Trophoblast cell (in vitro differentiated cells and primary cell): Measurements from ENCODE around the gene TXNDC2.

Source experiments
- DNase-seq, 2 donors: peaks; one replicate each; pipeline ENCODE4 v3.0.0-alpha.2; 2016
- H2AFZ ChIP-seq: 2 replicates; pipeline ENCODE4 v1.6.1; 2013; ENCODE audit warnings: low read length, moderate library complexity, mild to moderate bottlenecking; ENCODE audit not compliant: insufficient read depth, poor library complexity
- H2AK5ac ChIP-seq: 2 replicates; pipeline ENCODE4 v1.6.1; 2013; ENCODE audit warnings: mild to moderate bottlenecking, low read length
- H2BK120ac ChIP-seq: 2 replicates; pipeline ENCODE4 v1.6.1; 2013; ENCODE audit warnings: low read length, mild to moderate bottlenecking, moderate library complexity; ENCODE audit not compliant: insufficient read depth, poor library complexity
- H2BK12ac ChIP-seq: 2 replicates; pipeline ENCODE4 v1.6.1; 2013; ENCODE audit warnings: mild to moderate bottlenecking, low read length, moderate library complexity
- H2BK5ac ChIP-seq: 2 replicates; pipeline ENCODE4 v1.6.1; 2013; ENCODE audit warnings: low read length, low read depth, moderate library complexity, mild to moderate bottlenecking; ENCODE audit not compliant: poor library complexity
- H3K14ac ChIP-seq: 2 replicates; pipeline ENCODE4 v1.6.1; 2013; ENCODE audit warnings: mild to moderate bottlenecking, low read length
- H3K18ac ChIP-seq: 2 replicates; pipeline ENCODE4 v1.6.1; 2013; ENCODE audit warnings: mild to moderate bottlenecking, low read length
- H3K23ac ChIP-seq: 2 replicates; pipeline ENCODE4 v1.6.1; 2013; ENCODE audit warnings: low read length
- H3K27ac ChIP-seq: 2 replicates; pipeline ENCODE4 v1.5.1; 2013; ENCODE audit warnings: low read depth, mild to moderate bottlenecking, inconsistent platforms, low read length, moderate library complexity
- H3K27me3 ChIP-seq: 2 replicates; pipeline ENCODE4 v1.6.1; 2013; ENCODE audit warnings: inconsistent platforms, mild to moderate bottlenecking, low read length, moderate library complexity; ENCODE audit not compliant: insufficient read depth
- H3K36me3 ChIP-seq, 2 experiments: 1 replicate in 1 of 2; 2 replicates in 1 of 2; pipeline ENCODE4 v1.6.1; 2013; ENCODE audit warnings: low read length in 2 of 2, mild to moderate bottlenecking in 2 of 2, moderate library complexity in 1 of 2; ENCODE audit not compliant: insufficient read depth in 2 of 2, control insufficient read depth in 1 of 2
- H3K4ac ChIP-seq: 2 replicates; pipeline ENCODE4 v1.6.1; 2013; ENCODE audit warnings: low read depth, mild to moderate bottlenecking, low read length, moderate library complexity
- H3K4me1 ChIP-seq, 2 experiments: 1 replicate in 1 of 2; 2 replicates in 1 of 2; pipeline ENCODE4 v1.6.1; 2013; ENCODE audit warnings: low read length in 2 of 2, mild to moderate bottlenecking in 2 of 2, moderate library complexity in 1 of 2; ENCODE audit not compliant: insufficient read depth in 2 of 2, control insufficient read depth in 1 of 2
- H3K4me2 ChIP-seq: 2 replicates; pipeline ENCODE4 v1.6.1; 2013; ENCODE audit warnings: inconsistent platforms, mild to moderate bottlenecking, low read length, moderate library complexity
- H3K4me3 ChIP-seq: 2 replicates; pipeline ENCODE4 v1.5.1; 2013; ENCODE audit warnings: mild to moderate bottlenecking, low read depth, low read length, inconsistent platforms
- H3K79me1 ChIP-seq: one replicate; pipeline ENCODE4 v1.6.1; 2013; ENCODE audit warnings: low read length
- H3K79me2 ChIP-seq: 2 replicates; pipeline ENCODE4 v1.6.1; 2013; ENCODE audit warnings: low read length, mild to moderate bottlenecking; ENCODE audit not compliant: control insufficient read depth, insufficient read depth, poor library complexity
- H3K9ac ChIP-seq: 2 replicates; pipeline ENCODE4 v1.6.1; 2013; ENCODE audit warnings: mild to moderate bottlenecking, low read length
- H3K9me3 ChIP-seq: 2 replicates; pipeline ENCODE4 v1.6.1; 2013; ENCODE audit warnings: low read depth, mild to moderate bottlenecking, control low read depth, inconsistent platforms, low read length; ENCODE audit not compliant: insufficient read depth
- H4K12ac ChIP-seq: 2 replicates; pipeline ENCODE4 v1.6.1; 2013; ENCODE audit warnings: low read depth, mild to moderate bottlenecking, low read length, moderate library complexity
- H4K8ac ChIP-seq: 2 replicates; pipeline ENCODE4 v1.6.1; 2013; ENCODE audit warnings: low read depth, mild to moderate bottlenecking, low read length, moderate library complexity
- H4K91ac ChIP-seq: one replicate; pipeline ENCODE4 v1.6.1; 2013; ENCODE audit warnings: low read depth, mild to moderate bottlenecking, low read length, moderate library complexity
- WGBS: extraction: QIAGEN DNeasy Blood & Tissue Kit; methylation state at CpG from one replicate; pipeline ENCODE4 v1.1.7; 2013; ENCODE audit warnings: missing lambda C conversion rate; ENCODE audit not compliant: insufficient read length, insufficient coverage; ENCODE audit errors: extremely low coverage; 5-methylcytosine and 5-hydroxymethylcytosine counted together

Gene TXNDC2

GRCh38 chr18:9914584-9915290 lies 29.0 kb downstream of the TXNDC2 start:
- Histone ChIP-seq H3K79me1 (peaks cover 14% of the 10 kb centered on the region), H3K4me2 (peak overlapping the region; percentile 60), H3K27ac (peak overlapping the region; percentile 90), H3K27me3 (no peaks in the 10 kb centered on the region), H3K9me3 (no peaks in the 10 kb centered on the region), H3K4me3 (peak overlapping the region; percentile 96), H3K18ac (peak overlapping the region; percentile 94), H3K4ac (peak overlapping the region; percentile 100), H3K23ac (no peak overlapping the region), H2BK5ac (peak overlapping the region; percentile 94), H2AFZ (peak overlapping the region; percentile 77), H3K4me1 (peaks cover 6% of the 10 kb centered on the region in 2 experiments), H4K12ac (peak overlapping the region; percentile 86), H2BK12ac (peak overlapping the region; percentile 50), H2BK120ac (peak overlapping the region; percentile 95), H3K36me3 (no peaks in the 10 kb centered on the region), H4K91ac (peak overlapping the region; percentile 96), H3K14ac (peak overlapping the region; percentile 100), H3K9ac (peak overlapping the region; percentile 86), H3K79me2 (peaks cover 21% of the 10 kb centered on the region), H4K8ac (peak overlapping the region; percentile 81), H2AK5ac (peak overlapping the region; percentile 100)
- DNase-seq: peak; percentile 55 to 76
- WGBS: no CpG with 5 or more reads among the region's 77 CpGs

- no peak overlapping the region for H4K8ac ChIP-seq
- H2AFZ ChIP-seq: no peak overlapping the region
- H4K12ac ChIP-seq: no peak overlapping the region
- peak overlapping the region; percentile 96 for H3K4me3 ChIP-seq
- H3K27ac ChIP-seq: peak overlapping the region; percentile 90
- no peak for DNase-seq
- H2BK5ac ChIP-seq: peak overlapping the region; percentile 94
- no peak overlapping the region for H2BK120ac ChIP-seq
- peak overlapping the region; percentile 100 for H3K14ac ChIP-seq
- peaks cover 6 to 10% of the 10 kb centered on the region in 2 experiments for H3K4me1 ChIP-seq
- WGBS: 100% methylated on average over 1 of the region's 5 CpGs
- peaks cover 25% of the 10 kb centered on the region for H3K79me2 ChIP-seq
- no peak overlapping the region for H3K18ac ChIP-seq
- H3K27me3 ChIP-seq: no peaks in the 10 kb centered on the region
- H3K23ac ChIP-seq: no peak overlapping the region
- H3K79me1 ChIP-seq: peaks cover 14% of the 10 kb centered on the region
- H3K9me3 ChIP-seq: no peaks in the 10 kb centered on the region
- no peak overlapping the region for H2AK5ac ChIP-seq
- no peak overlapping the region for H2BK12ac ChIP-seq
- H3K4me2 ChIP-seq: peak overlapping the region; percentile 60
- peak overlapping the region; percentile 100 for H3K4ac ChIP-seq
- H4K91ac ChIP-seq: no peak overlapping the region
- no peaks in the 10 kb centered on the region for H3K36me3 ChIP-seq
- H3K9ac ChIP-seq: no peak overlapping the region
Measured at GRCh38 chr18:9915291-9916076, 29.7 kb downstream of the TXNDC2 start.

GRCh38 chr18:9916077-9916639 lies 30.4 kb downstream of the TXNDC2 start:
- Histone ChIP-seq H3K4me1 (peaks cover 6 to 12% of the 10 kb centered on the region in 2 experiments), H2AFZ (no peak overlapping the region), H2BK120ac (no peak overlapping the region), H3K4me3 (no peak overlapping the region), H3K36me3 (no peaks in the 10 kb centered on the region), H3K9ac (no peak overlapping the region), H3K23ac (no peak overlapping the region), H4K8ac (no peak overlapping the region), H3K9me3 (no peaks in the 10 kb centered on the region), H2AK5ac (no peak overlapping the region), H4K12ac (no peak overlapping the region), H3K4me2 (peak overlapping the region; percentile 43), H4K91ac (no peak overlapping the region), H3K79me2 (peaks cover 25% of the 10 kb centered on the region), H2BK12ac (no peak overlapping the region), H3K27me3 (no peaks in the 10 kb centered on the region), H3K27ac (no peak overlapping the region), H3K14ac (no peak overlapping the region), H3K4ac (peak overlapping the region; percentile 60), H3K79me1 (peaks cover 14% of the 10 kb centered on the region), H2BK5ac (no peak overlapping the region), H3K18ac (no peak overlapping the region)
- no CpG with 5 or more reads among the region's 2 CpGs for WGBS
- DNase-seq: no peak

- H3K18ac ChIP-seq: no peak overlapping the region
- H3K27ac ChIP-seq: no peak overlapping the region
- H3K23ac ChIP-seq: no peak overlapping the region
- no peaks in the 10 kb centered on the region for H3K27me3 ChIP-seq
- peaks cover 25% of the 10 kb centered on the region for H3K79me2 ChIP-seq
- no peak overlapping the region for H4K8ac ChIP-seq
- no peak overlapping the region for H2BK12ac ChIP-seq
- no peak overlapping the region for H2AK5ac ChIP-seq
- H3K4me3 ChIP-seq: no peak overlapping the region
- H2BK120ac ChIP-seq: no peak overlapping the region
- WGBS: no CpG with 5 or more reads among the region's 3 CpGs
- peaks cover 6 to 12% of the 10 kb centered on the region in 2 experiments for H3K4me1 ChIP-seq
- H3K9me3 ChIP-seq: no peaks in the 10 kb centered on the region
- H2BK5ac ChIP-seq: no peak overlapping the region
- H3K14ac ChIP-seq: no peak overlapping the region
- H3K36me3 ChIP-seq: no peaks in the 10 kb centered on the region
- no peak overlapping the region for H3K9ac ChIP-seq
- H3K4me2 ChIP-seq: no peak overlapping the region
- H3K4ac ChIP-seq: no peak overlapping the region
- H4K12ac ChIP-seq: no peak overlapping the region
- no peak overlapping the region for H4K91ac ChIP-seq
- no peak overlapping the region for H2AFZ ChIP-seq
- H3K79me1 ChIP-seq: peaks cover 14% of the 10 kb centered on the region
- no peak for DNase-seq
Measured at GRCh38 chr18:9916808-9917207, 31.0 kb downstream of the TXNDC2 start.
